HepG2 (cell line): Measurements from ENCODE around the gene NMRAL1. TPM values are rescaled to one million over a fixed set of nuclear protein-coding genes. Genes with fewer than 3 reads are reported as not detected.
A peak's percentile ranks its signal among the peaks of the same experiment; 100 is the strongest.

Experiments
- AGO2 ChIP-seq: fragments of 200-400 bp; formaldehyde crosslinking; optimal IDR thresholded peaks from 2 replicates; pipeline ENCODE3; 2017; ENCODE audit warnings: mild to moderate bottlenecking, low read depth, low read length, moderate library complexity
- DDIT3 ChIP-seq: sonication (generic); formaldehyde crosslinking; IDR thresholded peaks from 2 replicates; pipeline ENCODE4 v1.4.0; 2020; ENCODE audit warnings: mild to moderate bottlenecking, missing genetic modification reagents
- DMTF1 ChIP-seq: sonication (generic); formaldehyde crosslinking; IDR thresholded peaks from 2 replicates; pipeline ENCODE4 v1.4.0; 2020; ENCODE audit warnings: mild to moderate bottlenecking, missing genetic modification reagents
- DR1 ChIP-seq: sonication (generic); formaldehyde crosslinking; IDR thresholded peaks from 2 replicates; pipeline ENCODE4 v1.8.0; 2021; ENCODE audit warnings: mild to moderate bottlenecking, missing genetic modification reagents, inconsistent platforms
- HNF1B ChIP-seq: sonication (generic); formaldehyde crosslinking; IDR thresholded peaks from 2 replicates; pipeline ENCODE4 v1.5.1; 2020; ENCODE audit warnings: mild to moderate bottlenecking, moderate library complexity, missing genetic modification reagents
- HOXA9 ChIP-seq: sonication (generic); formaldehyde crosslinking; IDR thresholded peaks from 2 replicates; pipeline ENCODE4 v1.8.1; 2022; ENCODE audit warnings: missing genetic modification reagents, mild to moderate bottlenecking, moderate library complexity, borderline replicate concordance
- IRF2 ChIP-seq: IDR thresholded peaks from 2 replicates; pipeline ENCODE4 v1.6.1; 2018; ENCODE audit warnings: missing genetic modification reagents, missing compliant biosample characterization
- KLF6 ChIP-seq: IDR thresholded peaks from 2 replicates; pipeline ENCODE4 v1.8.0; 2016; ENCODE audit warnings: missing biosample characterization, missing genetic modification reagents
- MEIS1 ChIP-seq: sonication (generic); formaldehyde crosslinking; IDR thresholded peaks from 2 replicates; pipeline ENCODE4 v1.9.0; 2021; ENCODE audit warnings: mild to moderate bottlenecking, missing genetic modification reagents, moderate library complexity, borderline replicate concordance
- RARA ChIP-seq: IDR thresholded peaks from 2 replicates; pipeline ENCODE4 v1.6.1; 2016; ENCODE audit warnings: missing genetic modification reagents, missing compliant biosample characterization
- SMAD3 ChIP-seq: sonication (generic); formaldehyde crosslinking; IDR thresholded peaks from 2 replicates; pipeline ENCODE4 v1.4.0; 2020; ENCODE audit warnings: missing genetic modification reagents
- SMAD9 ChIP-seq: sonication (generic); formaldehyde crosslinking; IDR thresholded peaks from 2 replicates; pipeline ENCODE4 v1.5.1; 2020; ENCODE audit warnings: mild to moderate bottlenecking, missing genetic modification reagents
- SNRNP70 ChIP-seq: fragments of 200-400 bp; formaldehyde crosslinking; IDR thresholded peaks from 2 replicates; pipeline ENCODE4 v1.6.1; 2017; ENCODE audit warnings: mild to moderate bottlenecking, low read depth, low read length, moderate library complexity
- TCF7 ChIP-seq: sonication (generic); IDR thresholded peaks from 2 replicates; pipeline ENCODE4 v1.6.1; 2016; ENCODE audit warnings: antibody characterized with exemption, low read depth
- ZBTB8A ChIP-seq: sonication (generic); formaldehyde crosslinking; IDR thresholded peaks from 2 replicates; pipeline ENCODE4 v1.4.0; 2020; ENCODE audit warnings: mild to moderate bottlenecking, low read depth, missing genetic modification reagents, borderline replicate concordance
- ZMAT5 ChIP-seq: sonication (generic); formaldehyde crosslinking; IDR thresholded peaks from 2 replicates; pipeline ENCODE4 v1.5.0; 2020; ENCODE audit warnings: mild to moderate bottlenecking, low read depth, missing genetic modification reagents, borderline replicate concordance
- ZNF276 ChIP-seq: sonication (generic); formaldehyde crosslinking; IDR thresholded peaks from 2 replicates; pipeline ENCODE4 v1.4.0; 2020; ENCODE audit warnings: mild to moderate bottlenecking, low read depth, missing genetic modification reagents
- ZNF383 ChIP-seq: sonication (generic); formaldehyde crosslinking; IDR thresholded peaks from 2 replicates; pipeline ENCODE4 v1.4.0; 2020; ENCODE audit warnings: missing genetic modification reagents, mild to moderate bottlenecking, borderline replicate concordance
- ZNF414 ChIP-seq: sonication (generic); formaldehyde crosslinking; IDR thresholded peaks from 2 replicates; pipeline ENCODE4 v1.5.0; 2020; ENCODE audit warnings: missing genetic modification reagents
- ZNF460 ChIP-seq: sonication (generic); formaldehyde crosslinking; IDR thresholded peaks from 2 replicates; pipeline ENCODE4 v1.5.1; 2020; ENCODE audit warnings: missing genetic modification reagents, mild to moderate bottlenecking, borderline replicate concordance
- ZNF605 ChIP-seq: sonication (generic); formaldehyde crosslinking; IDR thresholded peaks from 2 replicates; pipeline ENCODE4 v1.8.0; 2022; ENCODE audit warnings: mild to moderate bottlenecking, missing genetic modification reagents
- ZNF782 ChIP-seq: sonication (generic); formaldehyde crosslinking; IDR thresholded peaks from 2 replicates; pipeline ENCODE4 v1.4.0; 2020; ENCODE audit warnings: missing genetic modification reagents, mild to moderate bottlenecking, borderline replicate concordance
- ZNF878 ChIP-seq: sonication (generic); formaldehyde crosslinking; IDR thresholded peaks from 2 replicates; pipeline ENCODE4 v1.8.1; 2023; ENCODE audit warnings: mild to moderate bottlenecking, missing genetic modification reagents, moderate library complexity
- polyA plus RNA-seq, 8 experiments: library from polyadenylated mRNA; depleted of rRNA in 3 of 8; stranded (reverse) in 7 of 8; unstranded in 1 of 8; fragments of >200 nt; fragmentation: Illumina TruSeq in 4 of 8; extraction: Trizol in 4 of 8; gene quantifications; 2 replicates each; pipeline versions ENCODE4 v1.2.1 to v1.2.3, GENCODE V29; 2011 to 2016; ENCODE audit warnings: low read depth in 4 of 8, missing spikeins in 1 of 8, mixed read lengths in 1 of 8; ENCODE audit not compliant: insufficient read depth in 1 of 8
- total RNA-seq, 5 experiments: library from RNA; depleted of rRNA; stranded (reverse); fragments of >200 nt; fragmentation: Illumina TruSeq; extraction: Trizol; gene quantifications; 2 replicates each; pipeline ENCODE4 v1.2.3, GENCODE V29; 2016; ENCODE audit warnings: low read depth in 1 of 5

The NMRAL1 gene
- total and polyA plus RNA-seq, 2 of the 13 experiments (the other 11 are each of a cell fraction or from before 2014, with no cell fraction given), result 30.8 to 33.1 TPM

GRCh38 chr16:4474192-4474961, at the start of gene NMRAL1 (continued):
- TF ChIP-seq DDIT3 (no peak), DR1 (CRISPR knock-in tag) (no peak), ZNF605 (CRISPR knock-in tag) (no peak), ZBTB8A (no peak), HOXA9 (CRISPR knock-in tag) (no peak), MEIS1 (CRISPR knock-in tag) (no peak), ZNF383 (no peak), ZNF414 (peak; percentile 42; the same call in 1 of the 2 replicates), KLF6 (no peak), ZNF276 (CRISPR knock-in tag) (no peak), SMAD3 (CRISPR knock-in tag) (no peak), ZNF460 (CRISPR knock-in tag) (no peak), AGO2 (no peak), SNRNP70 (no peak), RARA (CRISPR knock-in tag) (no peak; the same call in 1 of the 2 replicates), HNF1B (CRISPR knock-in tag) (no peak), TCF7 (no peak), DMTF1 (CRISPR knock-in tag) (no peak), IRF2 (CRISPR knock-in tag) (0 out of 2 replicates have a peak, but pooled peaks have one; percentile 36), ZMAT5 (no peak), ZNF878 (CRISPR knock-in tag) (peak; percentile 37; the same call in 1 of the 2 replicates), SMAD9 (CRISPR knock-in tag) (no peak), ZNF782 (CRISPR knock-in tag) (no peak)
